HG02571 (cell line): Measurements from ENCODE around the gene PPP2R2D.
"Not testable (repeated sequence)": the region's sequence is repeated elsewhere in the genome, so short reads cannot be mapped to it uniquely, and the experiment has no call there.

ENCODE experiments used
- ATAC-seq: cut with Tn5 transposase; IDR thresholded peaks from one replicate; pipeline ENCODE4 v1.9.1; 2021; ENCODE audit warnings: mild to moderate bottlenecking, moderate library complexity; ENCODE audit not compliant: unreplicated experiment

PPP2R2D gene

DNA sequence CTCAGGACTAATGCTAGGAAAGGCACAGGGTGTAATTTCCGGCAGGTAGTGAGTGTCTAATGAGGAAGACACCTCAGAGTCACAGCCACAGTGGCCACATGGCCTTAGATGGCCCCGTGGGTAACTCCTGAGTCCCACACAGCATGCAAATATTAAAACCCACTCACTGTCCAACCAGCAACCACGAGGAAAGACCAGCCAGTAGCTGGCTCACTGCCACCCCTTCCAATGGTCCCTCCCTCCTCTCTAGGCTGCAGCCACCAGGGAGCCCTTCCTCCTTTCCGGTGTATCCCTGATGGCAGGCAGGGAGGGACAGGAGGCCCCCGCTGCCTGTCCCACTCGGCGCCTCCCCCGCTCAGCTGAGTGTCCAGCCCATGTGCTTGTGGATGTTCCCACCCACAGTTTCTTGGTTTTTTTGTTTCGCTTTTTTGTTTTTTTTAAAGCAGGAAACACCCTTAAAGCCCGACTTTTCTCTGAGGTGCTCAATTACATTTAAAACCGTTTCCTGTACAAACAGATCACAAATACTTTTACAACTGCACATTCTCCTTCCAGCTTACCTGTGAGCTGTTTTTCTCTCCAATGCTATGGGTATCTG lies 71.8 kb downstream of the PPP2R2D start:
- ATAC-seq: no peak

DNA sequence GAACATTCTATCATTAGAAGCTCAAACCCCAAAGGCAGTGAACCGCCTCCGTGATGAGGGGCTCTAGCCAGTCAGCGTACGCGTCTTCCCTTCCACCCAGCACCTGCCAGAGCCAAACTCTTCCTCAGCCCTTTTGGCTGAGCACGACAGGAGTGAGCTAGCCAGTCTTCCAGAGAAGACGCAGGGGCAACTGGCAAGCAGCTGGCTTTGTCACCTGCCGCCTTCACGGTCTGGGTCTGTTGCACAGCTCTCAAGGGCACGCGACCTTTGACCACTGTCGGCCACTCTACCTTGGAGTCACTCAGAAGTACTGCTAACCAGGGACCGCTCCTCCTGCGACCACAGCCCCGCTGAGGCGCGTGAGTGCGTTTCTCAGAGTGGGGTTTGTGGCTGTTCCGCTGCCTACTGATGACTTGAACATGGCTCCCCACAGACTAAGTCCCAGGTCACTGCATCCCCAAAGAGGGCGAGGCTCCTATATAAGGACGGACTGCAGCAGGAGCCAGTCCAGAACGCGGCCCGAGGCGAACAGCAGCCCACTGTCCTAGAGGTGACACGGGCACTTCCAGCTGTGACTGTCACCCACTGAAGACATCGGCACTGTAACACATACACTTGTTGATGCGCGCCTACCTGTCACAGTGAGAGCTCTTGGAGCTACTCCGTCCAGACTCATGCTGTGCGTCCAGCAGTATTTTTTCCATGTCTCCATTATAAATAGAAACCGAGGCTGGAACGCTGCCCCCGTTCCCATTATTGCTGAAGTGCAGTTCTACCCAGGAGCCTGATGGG lies 72.5 kb downstream of the PPP2R2D start:
- no peak for ATAC-seq

DNA sequence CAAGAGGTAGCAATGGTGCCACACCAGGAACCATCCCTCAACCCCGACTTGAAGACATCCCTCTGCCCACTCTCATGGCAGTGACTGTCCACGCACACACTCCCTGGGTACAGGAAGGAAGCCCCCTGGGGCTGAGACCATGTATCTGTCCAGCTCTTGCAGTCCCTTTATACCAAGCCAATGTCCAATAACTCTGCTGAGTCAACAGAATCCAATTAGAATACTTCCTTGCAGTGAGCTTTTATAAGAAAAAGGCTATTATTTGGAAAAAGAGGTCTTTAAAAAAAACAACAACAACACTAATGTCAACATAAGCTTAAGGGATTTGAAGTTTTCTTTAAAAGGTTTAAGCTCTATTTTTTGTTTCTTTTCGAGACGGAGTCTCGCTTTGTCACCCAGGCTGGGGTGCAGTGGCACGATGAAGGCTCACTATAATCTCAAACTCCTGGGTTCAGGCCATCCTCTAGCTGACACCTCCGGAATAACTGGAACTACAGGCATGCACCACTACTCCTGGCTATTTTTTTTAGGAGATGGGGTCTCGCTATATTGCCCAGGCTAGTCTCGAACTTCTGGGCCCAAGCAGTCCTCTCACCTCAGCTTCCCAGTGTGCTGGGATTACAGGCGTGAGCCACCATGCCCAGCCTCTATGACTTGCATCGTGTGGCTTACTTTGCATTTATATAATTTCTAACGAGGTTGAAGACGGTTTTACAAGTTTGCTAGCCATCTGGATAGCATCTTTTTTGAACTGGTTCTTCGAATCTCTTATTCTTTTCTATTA lies 73.4 kb downstream of the PPP2R2D start:
- ATAC-seq: no peak

DNA sequence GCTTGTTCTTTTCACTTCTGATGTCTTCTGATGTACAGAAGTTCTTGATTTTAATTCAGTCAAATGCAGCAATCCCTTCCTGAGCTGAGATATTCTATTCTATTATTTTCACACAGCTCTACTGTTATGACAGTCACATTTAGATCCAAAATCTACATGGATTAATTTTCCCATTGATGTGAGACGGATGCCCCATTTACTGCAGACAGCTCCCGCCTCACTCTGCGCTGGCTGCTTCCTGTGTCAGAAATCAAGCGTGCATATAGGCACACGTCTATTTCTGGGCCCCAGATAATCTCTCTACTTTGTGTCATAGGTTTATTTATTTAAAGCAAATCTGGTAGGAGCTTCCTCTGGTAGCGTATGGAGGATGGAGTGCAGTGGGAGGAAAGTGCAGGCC lies 74.2 kb downstream of the PPP2R2D start:
- ATAC-seq: no peak

DNA sequence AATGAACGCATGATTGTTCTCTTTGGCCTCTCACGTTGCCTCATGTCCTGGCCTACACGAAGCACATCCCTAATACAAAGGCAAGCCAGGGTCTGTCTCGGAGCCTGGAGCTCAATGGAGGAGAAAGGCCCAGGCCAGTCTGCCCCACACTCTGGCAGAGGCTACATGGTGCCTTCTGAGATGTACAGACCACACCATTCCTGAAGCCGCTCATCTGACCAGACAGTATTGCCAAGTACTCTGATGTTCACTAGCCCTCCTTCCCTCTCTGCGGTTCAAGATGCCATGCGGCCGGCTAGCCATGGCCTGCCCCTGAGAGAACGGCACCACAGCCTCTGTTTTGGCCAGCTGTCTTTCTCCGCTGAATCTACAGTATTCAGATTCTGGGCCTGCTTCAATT lies 75.0 kb downstream of the PPP2R2D start:
- no peak for ATAC-seq

DNA sequence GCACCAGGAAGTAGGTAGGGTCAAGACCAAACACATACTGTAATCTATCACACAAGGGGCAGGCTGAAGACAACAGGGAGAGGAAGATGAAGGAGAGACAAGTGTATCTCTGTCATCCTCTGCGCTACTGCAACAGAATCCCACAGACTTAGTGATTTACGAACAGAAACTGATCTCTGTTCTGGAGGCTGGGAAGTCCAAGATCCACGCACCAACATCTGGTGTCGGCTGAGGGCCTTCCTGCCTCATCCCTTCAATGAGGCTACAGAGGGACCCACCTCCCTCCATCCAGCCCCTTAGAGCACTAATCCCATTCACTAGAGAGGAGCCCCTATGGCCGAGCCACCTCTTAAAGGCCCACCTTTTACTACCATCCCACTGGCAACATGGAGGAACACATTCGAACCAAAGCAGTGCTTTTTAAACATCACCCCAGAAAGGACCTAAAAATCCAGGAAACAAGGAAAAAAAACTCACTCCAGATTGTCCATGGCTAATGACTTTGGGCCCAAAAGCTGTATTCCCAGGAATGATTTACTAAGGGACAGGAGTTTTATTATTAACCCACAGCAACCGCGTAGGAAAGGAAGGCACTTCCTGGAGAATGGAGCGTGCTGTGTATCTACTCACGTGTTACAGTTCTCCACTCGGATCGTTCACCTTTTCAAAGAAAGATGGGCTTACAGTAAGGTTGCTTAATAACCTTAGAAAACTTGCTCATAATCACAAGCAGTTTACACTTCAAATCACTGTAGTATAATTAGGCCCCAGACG lies 76.7 kb downstream of the PPP2R2D start:
- no peak for ATAC-seq

DNA sequence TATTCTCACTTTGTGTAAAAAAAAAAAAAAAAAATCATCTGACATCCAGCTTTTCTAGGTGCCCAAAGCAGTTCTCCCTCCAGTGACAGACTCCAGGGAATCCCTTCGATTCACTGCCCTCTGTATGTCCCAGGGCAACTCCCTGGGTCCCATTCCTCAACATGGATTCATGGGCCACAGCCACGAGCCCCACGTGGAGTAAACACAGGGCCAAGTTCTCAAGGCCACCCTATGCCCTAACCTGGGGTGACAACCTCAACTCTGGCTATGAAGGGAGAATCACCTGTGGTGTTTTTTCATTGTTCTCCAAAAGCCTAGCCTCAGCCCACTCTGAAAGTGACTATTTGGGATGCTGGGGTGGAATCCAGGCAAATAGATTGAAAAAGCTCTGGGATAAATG lies 77.6 kb downstream of the PPP2R2D start:
- ATAC-seq: no peak

DNA sequence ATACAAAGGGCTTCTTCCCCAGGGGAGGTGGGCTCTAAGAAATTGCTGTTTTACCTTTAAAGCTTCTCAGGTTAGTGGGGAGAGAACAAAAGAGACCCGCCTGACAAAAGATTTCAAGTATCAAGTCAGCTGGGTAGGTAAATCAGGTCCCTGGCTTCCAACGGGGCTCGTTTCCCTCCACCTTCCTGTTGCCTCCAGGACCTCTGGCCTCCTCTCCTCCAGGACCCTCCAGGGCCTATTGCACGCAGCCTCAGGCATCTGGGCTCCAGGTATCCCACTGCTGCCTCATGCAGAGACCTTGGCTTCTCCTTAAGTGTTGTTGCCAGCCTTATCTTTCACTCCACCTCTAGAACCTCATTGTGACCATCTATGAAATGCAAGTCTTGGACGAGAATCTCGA lies 78.0 kb downstream of the PPP2R2D start:
- ATAC-seq: no peak

DNA sequence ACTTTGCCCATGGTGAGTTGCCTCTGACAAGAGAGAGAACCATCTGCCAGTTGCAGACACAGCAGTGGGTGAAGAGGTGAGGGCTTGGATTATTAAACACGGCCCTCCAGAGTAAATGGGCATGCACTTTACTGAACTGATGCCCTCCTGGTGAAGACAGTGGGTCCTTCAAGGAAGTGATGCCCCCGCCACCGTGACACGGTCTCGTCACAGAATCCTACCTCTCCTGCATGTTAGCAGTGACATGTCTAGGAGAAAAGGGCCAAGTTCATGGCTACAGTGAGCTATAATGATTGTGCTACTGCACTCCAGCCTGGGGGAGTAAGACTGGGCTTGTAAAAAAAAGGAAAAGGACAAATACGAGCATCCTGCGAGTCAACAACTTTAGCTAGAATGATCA lies 78.5 kb downstream of the PPP2R2D start:
- no peak for ATAC-seq

DNA sequence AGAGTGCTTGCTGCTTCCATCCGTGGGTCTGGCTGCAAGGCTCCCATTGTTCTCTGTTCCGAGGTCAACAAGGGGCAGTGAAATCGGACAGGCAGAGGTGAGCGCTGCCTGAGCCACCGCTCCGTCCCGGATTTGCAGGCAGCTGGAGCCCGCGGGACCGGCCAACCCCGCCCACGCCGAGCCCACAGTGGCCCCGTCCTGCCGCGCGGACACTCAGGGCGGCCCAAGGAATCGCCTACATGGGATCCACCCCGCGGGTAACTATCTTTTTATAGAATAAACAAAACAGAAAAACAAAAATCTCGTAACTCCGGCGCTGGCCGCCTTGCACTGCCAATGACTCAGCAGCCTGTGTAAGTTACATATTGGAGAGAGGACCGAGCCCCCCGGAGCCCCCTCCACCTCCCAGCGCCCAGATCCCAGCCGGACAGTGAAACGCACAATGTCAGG lies 79.0 kb downstream of the PPP2R2D start:
- ATAC-seq: no peak

DNA sequence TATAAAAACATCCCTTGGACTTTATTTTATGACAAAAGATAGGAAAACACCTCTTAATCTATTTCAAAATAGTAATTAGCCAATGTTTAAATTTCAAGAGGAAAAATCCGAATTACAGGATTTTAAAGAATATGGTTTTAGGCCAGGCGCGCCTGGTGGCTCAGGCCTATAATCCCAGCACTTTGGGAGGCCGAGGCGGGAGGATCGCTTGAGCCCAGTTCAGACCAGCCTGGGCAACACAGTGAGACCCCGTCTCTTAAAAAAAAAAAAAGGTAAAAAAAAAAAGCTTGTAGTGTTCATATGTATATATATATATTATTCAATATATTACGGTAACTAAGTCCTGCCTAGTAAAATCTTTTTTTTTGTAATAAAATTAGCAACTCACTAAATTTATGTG lies 79.5 kb downstream of the PPP2R2D start:
- no peak for ATAC-seq

DNA sequence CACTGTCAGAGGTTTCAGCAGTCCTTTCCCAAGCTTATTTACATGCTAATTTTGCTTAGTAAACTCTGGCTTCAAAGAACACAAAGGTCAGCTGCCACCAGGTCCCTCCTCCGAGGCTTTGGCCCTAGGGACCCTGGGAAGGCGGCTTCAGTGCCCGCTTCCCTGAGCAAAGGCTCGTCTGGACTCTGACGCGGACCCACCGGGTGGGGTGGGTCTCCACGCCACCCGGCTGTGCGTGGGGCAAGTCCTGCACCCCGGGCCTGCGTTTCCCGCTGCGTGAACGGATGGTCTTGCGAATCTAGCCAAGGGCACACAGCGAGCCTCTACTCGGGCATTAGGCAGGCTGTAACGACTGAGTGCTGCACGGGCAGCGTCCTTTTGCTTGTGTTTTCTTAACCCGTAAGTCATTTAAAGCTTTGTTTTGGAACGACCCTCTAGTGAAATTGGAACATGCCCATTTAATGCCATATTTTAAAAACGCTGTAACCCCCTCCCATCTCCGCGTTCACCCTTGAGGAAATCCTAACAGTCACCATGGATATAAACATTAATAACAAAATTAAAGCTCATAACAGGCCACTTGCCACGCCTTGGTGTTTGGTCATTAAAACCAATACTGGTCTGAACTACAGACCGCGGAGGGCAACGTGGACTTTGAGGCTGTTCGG lies 80.1 kb downstream of the PPP2R2D start:
- ATAC-seq: no peak

DNA sequence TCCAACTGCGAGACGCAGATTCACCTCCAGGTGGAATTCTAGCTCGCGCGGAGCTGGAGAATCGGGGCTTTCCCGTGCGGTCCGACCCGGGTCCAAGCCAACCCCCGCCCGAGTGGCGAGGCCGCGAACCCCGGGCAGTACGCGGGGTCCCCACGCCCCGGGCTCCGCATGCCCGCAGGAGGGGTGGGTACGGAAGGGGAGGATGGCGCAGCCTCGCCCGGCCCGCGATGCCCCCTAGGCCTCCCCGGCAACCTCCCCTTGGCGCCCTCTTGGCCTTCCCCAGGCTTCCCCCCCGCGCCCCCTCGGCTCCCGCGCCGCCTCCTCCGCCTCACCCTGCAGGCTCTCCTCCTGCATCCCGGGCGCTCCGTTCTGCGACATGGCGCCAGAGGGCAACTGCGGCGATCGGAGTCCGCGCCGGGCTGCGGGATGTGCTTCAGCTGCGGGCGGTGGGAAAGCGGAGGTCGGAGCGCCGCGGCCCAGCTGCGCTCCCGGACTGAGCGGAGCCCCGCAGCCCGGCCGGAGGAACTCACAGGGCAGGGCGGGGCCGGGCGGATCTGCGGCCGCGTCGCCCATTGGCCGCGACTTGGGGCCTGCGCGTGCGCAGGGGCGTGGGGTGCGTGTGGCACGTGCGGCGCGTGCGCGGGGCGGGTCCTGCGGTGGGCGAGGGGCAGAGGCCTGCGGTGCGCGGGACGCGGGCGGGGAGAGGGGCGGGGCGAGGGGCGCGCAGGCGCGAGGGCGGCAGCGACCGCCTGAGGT lies 80.8 kb downstream of the PPP2R2D start, which contains the start of gene BNIP3:
Gene BNIP3, minus strand, starts transcription at position 495 of the 756 bp plus-strand sequence. Its CDS starts 117 bp downstream, at position 378.
- peak; percentile 86 for ATAC-seq

DNA sequence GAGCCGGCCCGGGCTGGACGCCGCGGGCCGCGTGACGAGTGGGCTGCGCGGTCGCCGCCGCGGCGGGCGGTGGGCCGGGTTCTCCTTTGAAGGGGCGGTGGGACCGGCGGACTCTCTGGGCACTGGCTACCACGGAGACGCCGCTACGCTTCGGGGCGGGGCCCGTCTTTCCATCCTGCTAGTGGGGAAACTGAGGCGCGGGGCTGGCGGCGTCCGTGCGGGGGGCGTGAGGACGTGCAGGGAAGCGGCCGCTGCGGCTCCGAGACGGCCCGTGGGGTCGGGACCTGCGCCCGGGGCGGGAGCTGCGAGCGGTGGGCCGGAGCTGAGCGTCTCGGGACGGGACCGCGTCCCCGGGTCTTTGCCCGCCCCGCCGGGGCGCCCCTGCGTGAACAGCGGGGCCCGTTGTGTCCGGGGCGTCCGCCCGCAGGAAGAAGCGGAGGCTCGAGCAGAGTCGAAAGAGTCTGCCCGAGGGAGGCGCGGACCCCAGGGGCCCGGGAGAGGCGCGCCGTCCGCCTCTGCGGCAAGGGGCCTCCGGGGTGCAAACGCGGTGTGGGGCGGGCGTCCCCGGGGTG lies 81.5 kb downstream of the PPP2R2D start:
- ATAC-seq: peak; percentile 9

DNA sequence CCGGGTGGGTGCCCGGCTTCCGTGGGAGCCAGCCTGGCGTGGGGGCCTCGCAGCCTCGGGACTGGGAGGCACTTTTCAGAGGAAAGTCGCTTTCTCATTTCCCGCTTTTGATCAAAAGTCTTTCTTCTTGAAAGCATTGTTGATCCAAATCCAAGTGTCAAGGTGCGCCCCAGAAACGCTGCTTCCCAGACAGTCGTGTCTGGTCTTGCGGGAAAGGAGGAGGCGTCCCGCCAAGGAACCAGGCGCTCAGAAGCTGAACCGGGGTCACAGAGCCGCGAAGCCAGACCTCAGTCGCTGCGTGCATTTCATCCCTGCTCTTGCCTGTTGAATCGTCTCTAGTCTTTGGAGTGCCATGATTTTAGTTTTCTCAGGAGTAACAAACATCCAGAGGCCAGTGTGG lies 82.0 kb downstream of the PPP2R2D start:
- no peak for ATAC-seq

DNA sequence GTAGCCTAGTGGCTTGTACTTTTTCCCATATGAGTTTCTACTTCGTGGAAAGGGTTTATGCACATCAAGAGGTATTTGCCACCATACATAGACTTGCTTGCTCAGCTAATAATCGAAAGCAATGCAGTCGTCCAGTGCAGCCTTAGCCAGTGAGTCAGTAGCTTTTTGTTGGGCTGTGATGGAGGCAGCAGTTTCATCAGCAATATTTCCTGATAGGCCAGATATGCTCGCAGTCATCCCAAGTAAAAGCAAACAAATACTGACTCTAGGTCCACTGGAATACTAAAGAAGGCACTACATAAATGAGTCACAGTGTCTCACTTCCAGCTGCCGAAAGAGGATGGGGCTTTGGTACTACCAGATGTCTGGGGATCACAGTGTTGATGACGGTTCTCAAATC lies 83.0 kb downstream of the PPP2R2D start:
- ATAC-seq: no peak

DNA sequence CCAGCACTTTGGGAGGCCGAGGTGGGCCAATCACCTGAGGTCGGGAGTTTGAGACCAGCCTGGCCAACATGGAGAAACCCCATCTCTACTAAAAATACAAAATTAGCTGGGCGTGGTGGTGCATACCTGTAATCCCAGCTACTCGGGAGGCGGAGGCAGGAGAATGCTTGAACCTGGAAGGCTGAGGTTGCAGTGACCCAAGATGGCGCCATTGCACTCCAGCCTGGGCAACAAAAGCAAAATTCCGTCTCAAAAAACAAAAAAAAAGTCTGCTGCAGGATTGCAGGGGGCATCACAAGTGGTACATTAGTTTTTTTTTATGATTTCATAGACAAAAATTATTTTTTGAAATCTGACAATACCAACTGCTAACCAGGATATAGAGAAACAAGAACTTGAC lies 86.0 kb downstream of the PPP2R2D start:
- not testable (repeated sequence) for ATAC-seq

DNA sequence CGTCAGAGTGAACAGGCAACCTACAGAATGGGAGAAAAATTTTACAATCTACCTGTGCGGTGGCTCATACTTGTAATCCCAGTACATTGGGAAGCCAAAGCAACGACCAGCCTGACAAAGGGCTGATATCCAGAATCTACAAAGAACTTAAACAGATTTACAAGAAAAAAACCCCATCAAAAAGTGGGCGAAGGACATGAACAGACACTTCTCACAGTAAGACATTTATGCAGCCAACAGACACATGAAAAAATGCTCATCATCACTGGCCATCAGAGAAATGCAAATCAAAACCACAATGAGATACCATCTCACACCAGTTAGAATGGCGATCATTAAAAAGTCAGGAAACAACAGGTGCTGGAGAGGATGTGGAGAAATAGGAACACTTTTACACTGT lies 86.5 kb downstream of the PPP2R2D start:
- ATAC-seq: not testable (repeated sequence)

DNA sequence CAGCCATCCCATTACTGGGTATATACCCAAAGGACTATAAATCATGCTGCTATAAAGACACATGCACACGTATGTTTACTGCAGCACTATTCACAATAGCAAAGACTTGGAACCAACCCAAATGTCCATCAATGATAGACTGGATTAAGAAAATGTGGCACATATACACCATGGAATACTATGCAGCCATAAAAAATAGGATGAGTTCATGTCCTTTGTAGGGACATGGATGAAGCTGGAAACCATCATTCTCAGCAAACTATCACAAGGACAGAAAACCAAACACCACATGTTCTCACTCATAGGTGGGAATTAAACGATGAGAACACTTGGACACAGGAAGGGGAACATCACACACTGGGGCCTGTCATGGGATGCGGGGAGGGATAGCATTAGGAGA lies 87.0 kb downstream of the PPP2R2D start:
- not testable (repeated sequence) for ATAC-seq
